Right lobe of liver (tissue), 6 donors: ENCODE measurements around the gene IL1A. TPM values are rescaled to one million over a fixed set of nuclear protein-coding genes. Genes with fewer than 3 reads are reported as not detected.

Experiments used
- ATAC-seq, 4 donors: fragments of 200-7000 bp; cut with Tn5 transposase; one replicate each; pipeline ENCODE4 v1.9.1; 2020; ENCODE audit warnings: mild to moderate bottlenecking in 4 of 4, moderate library complexity in 4 of 4
- DNase-seq, 3 donors: peaks; one replicate each; pipeline ENCODE4 v3.0.0-alpha.2; 2020
- H3K27ac ChIP-seq, 3 donors: fragments of 200-600 bp; one replicate each; pipeline ENCODE4 v1.8.0; 2022
- H3K27me3 ChIP-seq, 2 donors: fragments of 200-600 bp; one replicate each; pipeline ENCODE4 v1.8.0; 2022
- H3K36me3 ChIP-seq, 4 donors: fragments of 200-600 bp; sonication (generic) in 1 of 4; one replicate each; pipeline versions ENCODE4 v1.5.1 to v1.8.0; 2017 to 2022; ENCODE audit warnings: control low read depth in 1 of 4
- H3K4me1 ChIP-seq, 4 donors: fragments of 200-600 bp; sonication (generic) in 1 of 4; one replicate each; pipeline versions ENCODE4 v1.5.1 to v1.8.0; 2017 to 2022; ENCODE audit warnings: control low read depth in 1 of 4
- H3K4me3 ChIP-seq, 3 donors: fragments of 200-600 bp; one replicate each; pipeline ENCODE4 v1.8.0; 2022
- H3K9me3 ChIP-seq, 4 donors: fragments of 200-600 bp; sonication (generic) in 1 of 4; one replicate each; pipeline versions ENCODE4 v1.5.1 to v1.8.0; 2017 to 2022; ENCODE audit warnings: control low read depth in 1 of 4
- CTCF ChIP-seq, 4 donors: fragments of 200-600 bp in 3 of 4; fragments of 450-650 bp in 1 of 4; IDR thresholded peaks; one replicate each; pipeline versions ENCODE4 v1.5.1 to v1.8.0; 2016 to 2022; ENCODE audit warnings: antibody characterized with exemption in 4 of 4, mild to moderate bottlenecking in 2 of 4
- POLR2A ChIP-seq: fragments of 450-650 bp; IDR thresholded peaks from one replicate; pipeline ENCODE4 v1.6.1; 2017; ENCODE audit warnings: antibody characterized with exemption, mild to moderate bottlenecking
- WGBS: methylation state at CpG from one replicate; pipeline ENCODE4 v1.1.6; 2018; ENCODE audit warnings: low coverage, low lambda C conversion rate; ENCODE audit not compliant: insufficient coverage; ENCODE audit errors: missing lambda C conversion rate; 5-methylcytosine and 5-hydroxymethylcytosine counted together
- intact Hi-C, 2 donors: fragments of 100-400 bp; cut with DNase I; formaldehyde crosslinking; loops; one replicate each; pipeline versions ENCODE4 v1.11.2 to v1.14.1; 2022
- total RNA-seq, 6 experiments: library from RNA; depleted of rRNA in 2 of 6; stranded (reverse); fragments of >200 nt in 2 of 6; fragmentation: NEBNext Ultra II Directional in 3 of 6; extraction: Animal tissue kit (Norgen Biotek cat#: 25700) in 3 of 6; gene quantifications; one replicate each; pipeline versions ENCODE4 v1.1.0 to v1.2.4, GENCODE V29; 2016 to 2023
- donor health status: DM: no; HTN: yes; CAD: no.
- donor health status: DM: no; HTN: no; CAD: no.
- donor health status: DM: no; HTN: no; CAD: no.
- donor health status: DM: no; HTN: yes; CAD: no.
- donor health status: DM: no; HTN: yes; CAD: no.

The IL1A gene
- total RNA-seq, 6 experiments from 2014 or later: not detected

- no peaks in the 10 kb centered on the region for H3K9me3 ChIP-seq
- DNase-seq (no peak), ATAC-seq (peak in 3 of 4 donors; percentile 42 to 64 (median 47))
- H3K27me3 ChIP-seq: no peaks in the 10 kb centered on the region
- TF ChIP-seq POLR2A (no peak), CTCF (IDR thresholded peaks at IDR 0.05) (no peak)
- no peak overlapping the region for H3K4me3 ChIP-seq
- H3K4me1 ChIP-seq: peaks cover 0 to 20% (median 6%) of the 10 kb centered on the region in 4 donors
- intact Hi-C loops: no loop called here
- H3K27ac ChIP-seq: peak overlapping the region in 1 of 3 donors; percentile 26
- no peaks in the 10 kb centered on the region for H3K36me3 ChIP-seq
These were observed 24.8 kb upstream of the IL1A start for GRCh38 chr2:112809112-112809511.

DNA sequence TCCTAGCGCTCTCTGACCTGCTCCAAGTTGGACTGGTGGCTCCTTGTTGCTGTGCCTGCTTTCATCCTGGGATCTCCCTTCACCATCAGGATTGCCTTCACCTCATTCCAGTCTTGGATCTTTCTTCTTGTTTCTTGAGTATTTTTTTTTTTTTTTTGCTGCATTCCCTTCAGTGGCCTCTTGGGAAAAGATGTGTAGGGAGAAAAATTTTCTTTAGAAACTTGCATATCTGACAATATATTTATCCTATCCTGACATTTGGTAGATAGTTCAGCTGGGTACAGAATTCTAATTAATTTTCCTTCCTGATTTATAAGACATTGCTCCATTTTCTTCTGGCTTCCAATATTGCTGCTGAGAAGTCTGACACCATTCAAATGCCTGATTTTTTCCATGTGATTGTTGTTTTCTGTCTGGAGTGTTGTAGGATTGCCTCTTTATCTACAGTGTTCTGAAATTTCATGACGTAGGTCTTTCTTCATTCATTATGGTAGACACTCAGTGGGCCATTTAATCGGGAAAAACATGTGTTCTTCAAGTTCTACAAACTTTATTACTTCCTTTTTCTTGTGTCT is 23.0 kb upstream of the IL1A start:
- H3K36me3 ChIP-seq: no peaks in the 10 kb centered on the region

GRCh38 chr2:112805542-112805941 is 21.2 kb upstream of the IL1A start:
- no peak for TF ChIP-seq POLR2A
- ATAC-seq (no peak), DNase-seq (no peak)
- H3K27ac ChIP-seq: no peak overlapping the region
- no peaks in the 10 kb centered on the region for H3K9me3 ChIP-seq
- H3K4me3 ChIP-seq: no peak overlapping the region
- 83% methylated on average over 3 of the region's 11 CpGs for WGBS
- no peaks in the 10 kb centered on the region for H3K27me3 ChIP-seq
- no peaks in the 10 kb centered on the region for H3K36me3 ChIP-seq
- peaks cover 0 to 18% (median 8%) of the 10 kb centered on the region in 4 donors for H3K4me1 ChIP-seq
- intact Hi-C loops: no loop called here

More for the DNA sequence above, 23.0 kb upstream of the IL1A start:
- WGBS: 86% methylated on average over 3 of the region's 3 CpGs
- Histone ChIP-seq H3K4me3 (no peak overlapping the region), H3K4me1 (peaks cover 0 to 19% (median 6%) of the 10 kb centered on the region in 4 donors), H3K9me3 (no peaks in the 10 kb centered on the region), H3K27me3 (no peaks in the 10 kb centered on the region), H3K27ac (no peak overlapping the region)
- TF ChIP-seq POLR2A (no peak), CTCF (IDR thresholded peaks at IDR 0.05) (no peak)
- intact Hi-C loops: no loop called here
- ATAC-seq (no peak), DNase-seq (no peak)

GRCh38 chr2:112803691-112804521 is 19.6 kb upstream of the IL1A start:
- TF ChIP-seq POLR2A (no peak), CTCF (IDR thresholded peaks at IDR 0.05) (no peak)
- Histone ChIP-seq H3K4me3 (no peak overlapping the region), H3K4me1 (peaks cover 0 to 12% (median 4%) of the 10 kb centered on the region in 4 donors), H3K36me3 (no peaks in the 10 kb centered on the region), H3K9me3 (no peaks in the 10 kb centered on the region), H3K27ac (no peak overlapping the region), H3K27me3 (no peaks in the 10 kb centered on the region)
- WGBS: 59% methylated on average over 5 of the region's 5 CpGs
- ATAC-seq: peak in 1 of 4 donors; percentile 25
- no peak for DNase-seq
- intact Hi-C loops: no loop called here
